GM12878 (cell line): ENCODE results near the gene GPAT3.

Experiments
- EZH2 ChIP-seq: IDR thresholded peaks from 2 replicates; pipeline ENCODE4 v1.6.1; 2012; ENCODE audit warnings: low read depth, mild to moderate bottlenecking, control low read depth, inconsistent platforms, low read length, borderline replicate concordance; ENCODE audit not compliant: control insufficient read depth
- GABPA ChIP-seq: IDR thresholded peaks from 2 replicates; pipeline ENCODE4 v1.6.1; 2014; ENCODE audit warnings: antibody characterized with exemption, low read depth, mild to moderate bottlenecking, inconsistent platforms
- MEF2A ChIP-seq: IDR thresholded peaks from 2 replicates; pipeline ENCODE4 v1.6.1; 2011; ENCODE audit warnings: low read depth, mild to moderate bottlenecking, low read length, moderate library complexity; ENCODE audit not compliant: insufficient read depth
- NFYB ChIP-seq: IDR thresholded peaks from 2 replicates; pipeline ENCODE4 v1.6.1; 2011; ENCODE audit warnings: low read depth, mild to moderate bottlenecking, low read length, improper control_type of control experiment, moderate library complexity; ENCODE audit not compliant: insufficient read depth
- POLR2A ChIP-seq: IDR thresholded peaks from 2 replicates; pipeline ENCODE4 v1.6.1; 2011; ENCODE audit warnings: low read depth, mild to moderate bottlenecking, low read length
- POLR2AphosphoS5 ChIP-seq: IDR thresholded peaks from 2 replicates; pipeline ENCODE4 v1.6.1; 2011; ENCODE audit warnings: mild to moderate bottlenecking, low read length, inconsistent platforms
- TF ChIP-seq, protein P1 (sequence below), 3 experiments: IDR thresholded peaks in 2 of 3; conservative IDR thresholded peaks in 1 of 3; 2 replicates each; pipeline ENCODE4 v1.5.1; 2011; ENCODE audit warnings: low read depth in 3 of 3, low read length in 3 of 3, mild to moderate bottlenecking in 3 of 3, control low read depth in 2 of 3, moderate library complexity in 2 of 3, inconsistent platforms in 1 of 3, mixed read lengths in 1 of 3; ENCODE audit not compliant: control insufficient read depth in 2 of 3, insufficient read depth in 1 of 3; ENCODE audit errors: extremely low read depth in 1 of 3
- TF ChIP-seq, protein P2 (sequence below): IDR thresholded peaks from 2 replicates; pipeline ENCODE4 v1.6.1; 2012; ENCODE audit warnings: low read depth, low read length, improper control_type of control experiment
- TF ChIP-seq, protein P3 (sequence below): IDR thresholded peaks from 2 replicates; pipeline ENCODE4 v1.6.1; 2011; ENCODE audit warnings: borderline replicate concordance, low read depth, mild to moderate bottlenecking, moderate library complexity, low read length; ENCODE audit not compliant: insufficient read depth, poor library complexity, severe bottlenecking

- no peak for TF ChIP-seq POLR2AphosphoS5
- TF ChIP-seq, protein P1, sequence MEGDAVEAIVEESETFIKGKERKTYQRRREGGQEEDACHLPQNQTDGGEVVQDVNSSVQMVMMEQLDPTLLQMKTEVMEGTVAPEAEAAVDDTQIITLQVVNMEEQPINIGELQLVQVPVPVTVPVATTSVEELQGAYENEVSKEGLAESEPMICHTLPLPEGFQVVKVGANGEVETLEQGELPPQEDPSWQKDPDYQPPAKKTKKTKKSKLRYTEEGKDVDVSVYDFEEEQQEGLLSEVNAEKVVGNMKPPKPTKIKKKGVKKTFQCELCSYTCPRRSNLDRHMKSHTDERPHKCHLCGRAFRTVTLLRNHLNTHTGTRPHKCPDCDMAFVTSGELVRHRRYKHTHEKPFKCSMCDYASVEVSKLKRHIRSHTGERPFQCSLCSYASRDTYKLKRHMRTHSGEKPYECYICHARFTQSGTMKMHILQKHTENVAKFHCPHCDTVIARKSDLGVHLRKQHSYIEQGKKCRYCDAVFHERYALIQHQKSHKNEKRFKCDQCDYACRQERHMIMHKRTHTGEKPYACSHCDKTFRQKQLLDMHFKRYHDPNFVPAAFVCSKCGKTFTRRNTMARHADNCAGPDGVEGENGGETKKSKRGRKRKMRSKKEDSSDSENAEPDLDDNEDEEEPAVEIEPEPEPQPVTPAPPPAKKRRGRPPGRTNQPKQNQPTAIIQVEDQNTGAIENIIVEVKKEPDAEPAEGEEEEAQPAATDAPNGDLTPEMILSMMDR (IDR thresholded peaks at IDR 0.05 in 2 of 3, conservative IDR thresholded peaks at IDR 0.05 in 1 of 3; ENCODE audit: control insufficient read depth in 2 of 3, extremely low read depth in 1 of 3, insufficient read depth in 1 of 3, low read depth in 3 of 3, low read length in 3 of 3) = no peak
- no peak for TF ChIP-seq NFYB
- no peak for TF ChIP-seq GABPA
- TF ChIP-seq MEF2A = no peak
- TF ChIP-seq EZH2 = no peak
- TF ChIP-seq, protein P2, sequence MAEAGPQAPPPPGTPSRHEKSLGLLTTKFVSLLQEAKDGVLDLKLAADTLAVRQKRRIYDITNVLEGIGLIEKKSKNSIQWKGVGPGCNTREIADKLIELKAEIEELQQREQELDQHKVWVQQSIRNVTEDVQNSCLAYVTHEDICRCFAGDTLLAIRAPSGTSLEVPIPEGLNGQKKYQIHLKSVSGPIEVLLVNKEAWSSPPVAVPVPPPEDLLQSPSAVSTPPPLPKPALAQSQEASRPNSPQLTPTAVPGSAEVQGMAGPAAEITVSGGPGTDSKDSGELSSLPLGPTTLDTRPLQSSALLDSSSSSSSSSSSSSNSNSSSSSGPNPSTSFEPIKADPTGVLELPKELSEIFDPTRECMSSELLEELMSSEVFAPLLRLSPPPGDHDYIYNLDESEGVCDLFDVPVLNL = no peak
- TF ChIP-seq POLR2A = no peak
- TF ChIP-seq, protein P3, sequence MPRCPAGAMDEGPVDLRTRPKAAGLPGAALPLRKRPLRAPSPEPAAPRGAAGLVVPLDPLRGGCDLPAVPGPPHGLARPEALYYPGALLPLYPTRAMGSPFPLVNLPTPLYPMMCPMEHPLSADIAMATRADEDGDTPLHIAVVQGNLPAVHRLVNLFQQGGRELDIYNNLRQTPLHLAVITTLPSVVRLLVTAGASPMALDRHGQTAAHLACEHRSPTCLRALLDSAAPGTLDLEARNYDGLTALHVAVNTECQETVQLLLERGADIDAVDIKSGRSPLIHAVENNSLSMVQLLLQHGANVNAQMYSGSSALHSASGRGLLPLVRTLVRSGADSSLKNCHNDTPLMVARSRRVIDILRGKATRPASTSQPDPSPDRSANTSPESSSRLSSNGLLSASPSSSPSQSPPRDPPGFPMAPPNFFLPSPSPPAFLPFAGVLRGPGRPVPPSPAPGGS = no peak
These were observed 83.2 kb downstream of the GPAT3 start for GRCh38 chr4:83618991-83619645.
